ENCODE data around the gene EEPD1. TPM values are rescaled to one million over a fixed set of nuclear protein-coding genes. Genes with fewer than 3 reads are reported as not detected.
"Not testable (repeated sequence)": the region's sequence is repeated elsewhere in the genome, so short reads cannot be mapped to it uniquely, and the experiment has no call there.

Gene EEPD1
- total RNA-seq, 4 donors from 2014 or later: 2.2 to 9.3 (median 6.2) TPM

- intact Hi-C loops (cut with DNase I): loop anchor here (5.0 kb wide), 1 partner anchor 333 kb away; no protein-coding TSS in a partner anchor
- H3K27me3 ChIP-seq: no peaks in the 10 kb centered on the region
- 70 to 71% methylated on average over 9 of the region's 9 CpGs for WGBS, 2 donors
- no peak overlapping the region for H3K4me3 ChIP-seq (replicated peaks in 1 of 3)
- no peak overlapping the region for H3K27ac ChIP-seq
- no peak for TF ChIP-seq POLR2A (IDR thresholded peaks at IDR 0.05)
- TF ChIP-seq, protein P1, sequence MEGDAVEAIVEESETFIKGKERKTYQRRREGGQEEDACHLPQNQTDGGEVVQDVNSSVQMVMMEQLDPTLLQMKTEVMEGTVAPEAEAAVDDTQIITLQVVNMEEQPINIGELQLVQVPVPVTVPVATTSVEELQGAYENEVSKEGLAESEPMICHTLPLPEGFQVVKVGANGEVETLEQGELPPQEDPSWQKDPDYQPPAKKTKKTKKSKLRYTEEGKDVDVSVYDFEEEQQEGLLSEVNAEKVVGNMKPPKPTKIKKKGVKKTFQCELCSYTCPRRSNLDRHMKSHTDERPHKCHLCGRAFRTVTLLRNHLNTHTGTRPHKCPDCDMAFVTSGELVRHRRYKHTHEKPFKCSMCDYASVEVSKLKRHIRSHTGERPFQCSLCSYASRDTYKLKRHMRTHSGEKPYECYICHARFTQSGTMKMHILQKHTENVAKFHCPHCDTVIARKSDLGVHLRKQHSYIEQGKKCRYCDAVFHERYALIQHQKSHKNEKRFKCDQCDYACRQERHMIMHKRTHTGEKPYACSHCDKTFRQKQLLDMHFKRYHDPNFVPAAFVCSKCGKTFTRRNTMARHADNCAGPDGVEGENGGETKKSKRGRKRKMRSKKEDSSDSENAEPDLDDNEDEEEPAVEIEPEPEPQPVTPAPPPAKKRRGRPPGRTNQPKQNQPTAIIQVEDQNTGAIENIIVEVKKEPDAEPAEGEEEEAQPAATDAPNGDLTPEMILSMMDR (IDR thresholded peaks at IDR 0.05): no peak
- DNase-seq: no peak
- no peaks in the 10 kb centered on the region for H3K4me1 ChIP-seq
- no peaks in the 10 kb centered on the region for H3K9me3 ChIP-seq
- no peaks in the 10 kb centered on the region for H3K36me3 ChIP-seq
These were observed 162.4 kb downstream of the EEPD1 start for GRCh38 chr7:36315309-36315944.

- H3K4me1 ChIP-seq: no peaks in the 10 kb centered on the region
- H3K9me3 ChIP-seq: no peaks in the 10 kb centered on the region
- intact Hi-C loops (cut with DNase I): loop anchor here (5.0 kb wide), 1 partner anchor 334 kb away; no protein-coding TSS in a partner anchor
- no peaks in the 10 kb centered on the region for H3K27me3 ChIP-seq
- H3K36me3 ChIP-seq: no peaks in the 10 kb centered on the region
- 96 to 98% methylated on average over 7 of the region's 7 CpGs for WGBS, 2 donors
- TF ChIP-seq, protein P1 (IDR thresholded peaks at IDR 0.05): no peak
- TF ChIP-seq POLR2A (IDR thresholded peaks at IDR 0.05): no peak
- no peak overlapping the region for H3K4me3 ChIP-seq (replicated peaks in 1 of 3)
- no peak overlapping the region for H3K27ac ChIP-seq
- DNase-seq: no peak
These were observed 163.3 kb downstream of the EEPD1 start for GRCh38 chr7:36316319-36316718.

DNA sequence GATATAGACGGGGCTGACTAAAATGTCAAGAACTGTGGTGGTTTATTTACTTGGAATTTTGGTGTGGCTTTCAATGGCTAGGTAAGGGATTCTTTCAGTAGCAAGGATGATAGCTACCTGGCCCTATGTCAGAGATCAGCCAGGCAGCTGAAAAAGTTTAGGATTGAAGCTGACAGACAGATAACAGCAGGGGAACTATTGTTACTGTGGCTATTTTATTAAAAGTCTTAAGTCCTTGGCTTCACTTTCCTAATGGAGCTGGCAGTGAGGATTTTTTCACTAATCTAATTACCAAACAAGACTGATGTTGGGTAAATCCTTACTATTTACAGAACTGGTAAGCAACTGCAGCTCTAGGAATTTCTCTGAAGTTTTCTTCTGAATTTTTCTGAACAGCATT, 164.2 kb downstream of the EEPD1 start:
- no peaks in the 10 kb centered on the region for H3K36me3 ChIP-seq
- no peaks in the 10 kb centered on the region for H3K9me3 ChIP-seq
- no peak for DNase-seq
- 90 to 92% methylated on average over 1 of the region's 1 CpG for WGBS, 2 donors
- no peaks in the 10 kb centered on the region for H3K27me3 ChIP-seq
- no peak overlapping the region for H3K4me3 ChIP-seq (replicated peaks in 1 of 3)
- intact Hi-C loops (cut with DNase I): loop anchor here (5.0 kb wide), 1 partner anchor 335 kb away; no protein-coding TSS in a partner anchor
- H3K4me1 ChIP-seq: no peaks in the 10 kb centered on the region
- H3K27ac ChIP-seq: no peak overlapping the region
- TF ChIP-seq, protein P1 (IDR thresholded peaks at IDR 0.05): no peak
- no peak for TF ChIP-seq POLR2A (IDR thresholded peaks at IDR 0.05)

DNA sequence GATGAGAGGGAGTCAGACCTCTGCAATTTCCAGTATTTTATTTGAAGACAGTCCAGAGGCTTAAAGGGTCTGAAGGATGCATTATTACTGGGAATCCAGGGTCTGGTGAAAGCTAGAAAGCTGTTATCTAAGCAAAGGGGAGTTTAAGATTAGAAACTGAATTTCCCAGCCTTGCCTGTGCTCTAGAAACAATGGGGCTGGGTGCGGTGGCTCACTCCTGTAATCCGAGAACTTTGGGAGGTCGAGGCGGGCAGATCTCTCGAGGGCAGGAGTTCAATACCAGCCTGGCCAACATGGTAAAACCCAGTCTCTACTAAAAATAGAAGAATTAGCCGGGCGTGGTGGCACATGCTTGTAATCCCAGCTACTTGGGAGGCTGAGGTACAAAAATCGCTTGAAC, 165.1 kb downstream of the EEPD1 start:
- 83 to 91% methylated on average over 8 of the region's 8 CpGs for WGBS, 2 donors
- Histone ChIP-seq H3K4me1 (no peaks in the 10 kb centered on the region), H3K9me3 (no peaks in the 10 kb centered on the region), H3K27me3 (no peaks in the 10 kb centered on the region), H3K36me3 (no peaks in the 10 kb centered on the region), H3K27ac (no peak overlapping the region), H3K4me3 (replicated peaks in 1 of 3) (no peak overlapping the region)
- DNase-seq: no peak
- intact Hi-C loops (cut with DNase I): loop anchor here (5.0 kb wide), 1 partner anchor 336 kb away; no protein-coding TSS in a partner anchor
- TF ChIP-seq POLR2A (IDR thresholded peaks at IDR 0.05): no peak
- TF ChIP-seq, protein P1 (IDR thresholded peaks at IDR 0.05): no peak

DNA sequence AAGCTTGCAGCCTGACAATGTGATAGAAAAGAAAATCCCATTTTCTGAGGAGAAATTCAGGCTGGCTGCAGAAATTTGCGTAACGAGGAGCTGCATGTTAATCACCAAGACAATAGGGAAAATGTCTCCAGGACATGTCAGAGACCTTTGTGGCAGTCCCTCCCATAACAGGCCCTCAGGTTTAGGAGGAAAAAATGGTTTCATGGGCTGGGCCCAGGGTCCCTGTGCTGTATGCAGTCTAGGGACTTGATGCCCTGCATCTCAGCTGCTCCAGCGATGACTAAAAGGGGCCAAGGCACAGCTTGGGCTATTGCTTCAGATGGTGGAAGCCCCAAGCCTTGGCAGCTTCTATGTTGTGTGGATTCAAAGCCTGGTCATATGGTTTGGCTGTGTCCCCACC, 168.2 kb downstream of the EEPD1 start:
- H3K27ac ChIP-seq; DNase-seq; H3K9me3 ChIP-seq; intact Hi-C loops (cut with DNase I); H3K4me1 ChIP-seq; H3K36me3 ChIP-seq; H3K27me3 ChIP-seq; H3K4me3 ChIP-seq (replicated peaks in 1 of 3): not testable (repeated sequence)
- 94 to 97% methylated on average over 3 of the region's 3 CpGs for WGBS, 2 donors

Data from thyroid gland (tissue), 4 donors.